K562 (cell line): ENCODE results near the gene FRMD4B. TPM values are rescaled to one million over a fixed set of nuclear protein-coding genes. Genes with fewer than 3 reads are reported as not detected.

Experiments used
- HDAC8 ChIP-seq: fragments of 450-650 bp; IDR thresholded peaks from 2 replicates; pipeline ENCODE4 v1.6.1; 2016; ENCODE audit warnings: mild to moderate bottlenecking, missing genetic modification characterization, moderate library complexity, missing compliant biosample characterization
- KAT7 ChIP-seq: sonication (generic); formaldehyde crosslinking; IDR thresholded peaks from 2 replicates; pipeline ENCODE4 v1.8.0; 2022; ENCODE audit warnings: missing genetic modification reagents, mild to moderate bottlenecking, borderline replicate concordance
- WHSC1 ChIP-seq: IDR thresholded peaks from one replicate; pipeline ENCODE4 v1.6.1; 2012; ENCODE audit warnings: low read length, control low read depth, inconsistent platforms
- ZNF274 ChIP-seq: IDR thresholded peaks from 2 replicates; pipeline ENCODE4 v1.6.1; 2011; ENCODE audit warnings: low read depth, mild to moderate bottlenecking, low read length, moderate library complexity, borderline replicate concordance
- ZNF592 ChIP-seq: fragments of 450-650 bp; IDR thresholded peaks from 2 replicates; pipeline ENCODE4 v1.6.1; 2017; ENCODE audit warnings: antibody characterized with exemption, mild to moderate bottlenecking
- ZNF644 ChIP-seq: fragments of 200-800 bp; sonication (Bioruptor generic); IDR thresholded peaks from 2 replicates; pipeline ENCODE4 v1.6.1; 2016; ENCODE audit warnings: low read depth, missing genetic modification characterization, missing compliant biosample characterization
- polyA plus RNA-seq, 8 experiments: library from polyadenylated mRNA; depleted of rRNA in 4 of 8; stranded (reverse) in 5 of 8; unstranded in 3 of 8; fragments of >200 nt; fragmentation: Nextera tagmentation in 2 of 8; fragmentation: Illumina TruSeq in 1 of 8; extraction: Ambion mirVana in 2 of 8; extraction: Trizol in 1 of 8; gene quantifications; 2 replicates each; pipeline versions ENCODE4 v1.2.1 to v1.2.3, GENCODE V29; 2011 to 2014; ENCODE audit warnings: inconsistent platforms in 1 of 8, missing spikeins in 1 of 8
- total RNA-seq, 7 experiments: library from RNA; depleted of rRNA in 6 of 7; stranded (reverse); fragments of >200 nt in 6 of 7; fragmentation: Illumina TruSeq in 2 of 7; extraction: Trizol in 2 of 7; gene quantifications; 2 replicates each; pipeline versions ENCODE4 v1.2.1 to v1.2.3, GENCODE V29; 2011 to 2021; ENCODE audit warnings: low replicate concordance in 1 of 7
- TF ChIP-seq, protein P1 (sequence below): fragments of 250-450 bp; sonication (Bioruptor Pico); IDR thresholded peaks from 2 replicates; pipeline ENCODE4 v1.4.0; 2020

Gene FRMD4B
- total and polyA plus RNA-seq, 9 of the 15 experiments (the other 6 are each of a cell fraction or from before 2014, with no cell fraction given), result 0.03 to 0.09 (median 0.04) TPM; not detected in 3

- TF ChIP-seq, protein P1, sequence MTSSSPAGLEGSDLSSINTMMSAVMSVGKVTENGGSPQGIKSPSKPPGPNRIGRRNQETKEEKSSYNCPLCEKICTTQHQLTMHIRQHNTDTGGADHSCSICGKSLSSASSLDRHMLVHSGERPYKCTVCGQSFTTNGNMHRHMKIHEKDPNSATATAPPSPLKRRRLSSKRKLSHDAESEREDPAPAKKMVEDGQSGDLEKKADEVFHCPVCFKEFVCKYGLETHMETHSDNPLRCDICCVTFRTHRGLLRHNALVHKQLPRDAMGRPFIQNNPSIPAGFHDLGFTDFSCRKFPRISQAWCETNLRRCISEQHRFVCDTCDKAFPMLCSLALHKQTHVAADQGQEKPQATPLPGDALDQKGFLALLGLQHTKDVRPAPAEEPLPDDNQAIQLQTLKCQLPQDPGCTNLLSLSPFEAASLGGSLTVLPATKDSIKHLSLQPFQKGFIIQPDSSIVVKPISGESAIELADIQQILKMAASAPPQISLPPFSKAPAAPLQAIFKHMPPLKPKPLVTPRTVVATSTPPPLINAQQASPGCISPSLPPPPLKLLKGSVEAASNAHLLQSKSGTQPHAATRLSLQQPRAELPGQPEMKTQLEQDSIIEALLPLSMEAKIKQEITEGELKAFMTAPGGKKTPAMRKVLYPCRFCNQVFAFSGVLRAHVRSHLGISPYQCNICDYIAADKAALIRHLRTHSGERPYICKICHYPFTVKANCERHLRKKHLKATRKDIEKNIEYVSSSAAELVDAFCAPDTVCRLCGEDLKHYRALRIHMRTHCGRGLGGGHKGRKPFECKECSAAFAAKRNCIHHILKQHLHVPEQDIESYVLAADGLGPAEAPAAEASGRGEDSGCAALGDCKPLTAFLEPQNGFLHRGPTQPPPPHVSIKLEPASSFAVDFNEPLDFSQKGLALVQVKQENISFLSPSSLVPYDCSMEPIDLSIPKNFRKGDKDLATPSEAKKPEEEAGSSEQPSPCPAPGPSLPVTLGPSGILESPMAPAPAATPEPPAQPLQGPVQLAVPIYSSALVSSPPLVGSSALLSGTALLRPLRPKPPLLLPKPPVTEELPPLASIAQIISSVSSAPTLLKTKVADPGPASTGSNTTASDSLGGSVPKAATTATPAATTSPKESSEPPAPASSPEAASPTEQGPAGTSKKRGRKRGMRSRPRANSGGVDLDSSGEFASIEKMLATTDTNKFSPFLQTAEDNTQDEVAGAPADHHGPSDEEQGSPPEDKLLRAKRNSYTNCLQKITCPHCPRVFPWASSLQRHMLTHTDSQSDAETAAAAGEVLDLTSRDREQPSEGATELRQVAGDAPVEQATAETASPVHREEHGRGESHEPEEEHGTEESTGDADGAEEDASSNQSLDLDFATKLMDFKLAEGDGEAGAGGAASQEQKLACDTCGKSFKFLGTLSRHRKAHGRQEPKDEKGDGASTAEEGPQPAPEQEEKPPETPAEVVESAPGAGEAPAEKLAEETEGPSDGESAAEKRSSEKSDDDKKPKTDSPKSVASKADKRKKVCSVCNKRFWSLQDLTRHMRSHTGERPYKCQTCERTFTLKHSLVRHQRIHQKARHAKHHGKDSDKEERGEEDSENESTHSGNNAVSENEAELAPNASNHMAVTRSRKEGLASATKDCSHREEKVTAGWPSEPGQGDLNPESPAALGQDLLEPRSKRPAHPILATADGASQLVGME (CRISPR knock-in tag), result 0 out of 2 replicates have a peak, but pooled peaks have one; percentile 10
- TF ChIP-seq KAT7 (CRISPR knock-in tag) (no peak), HDAC8 (tag) (no peak), ZNF644 (tag) (no peak), ZNF592 (no peak), WHSC1 (no peak), ZNF274 (no peak)
These were observed 241.2 kb downstream of the FRMD4B start (continued) for GRCh38 chr3:69144631-69145245.
